IMR-90 (cell line): ENCODE results near the gene NPTX2. TPM values are rescaled to one million over a fixed set of nuclear protein-coding genes. Genes with fewer than 3 reads are reported as not detected.

Source experiments
- ATAC-seq: fragments of 200-7000 bp; cut with Tn5 transposase; 2 replicates; pipeline ENCODE4 v1.9.1; 2020; ENCODE audit warnings: low read depth, mild to moderate bottlenecking, moderate library complexity
- BruUV-seq: library from RNA; stranded (reverse); fragments of 400-500 nt; replicated peaks from 2 replicates; lab custom pipeline; 2021; lab: Mats Ljungman, UMichigan
- CTCF ChIA-PET: fragments of 300-600 bp; formaldehyde crosslinking; extraction: SDS; loops from one replicate; lab custom pipeline; 2021; ENCODE audit warnings: antibody characterized with exemption; lab: Yijun Ruan, JAX
- POLR2A ChIA-PET: fragments of 300-600 bp; sonication (Branson Sonifier 250); formaldehyde crosslinking; loops from one replicate; lab custom pipeline; 2022; ENCODE audit warnings: antibody characterized with exemption; ENCODE audit not compliant: unreplicated experiment; lab: Charles Lee
- DNase-seq: peaks from one replicate; pipeline ENCODE4 v3.0.0; 2013
- H2AFZ ChIP-seq: replicated peaks from 2 replicates; pipeline ENCODE3; 2013; ENCODE audit warnings: low read length, mild to moderate bottlenecking; ENCODE audit not compliant: poor library complexity
- H2AK5ac ChIP-seq: 2 replicates; pipeline ENCODE4 v1.6.1; 2013; ENCODE audit warnings: low read depth, low read length, inconsistent platforms
- H2AK9ac ChIP-seq: replicated peaks from 2 replicates; pipeline ENCODE3; 2013; ENCODE audit warnings: mild to moderate bottlenecking, low read depth, low read length, moderate library complexity; ENCODE audit not compliant: poor library complexity
- H2BK120ac ChIP-seq: 2 replicates; pipeline ENCODE4 v1.6.1; 2013; ENCODE audit warnings: low read depth, low read length, inconsistent platforms
- H2BK15ac ChIP-seq: 3 replicates; pipeline ENCODE4 v1.6.1; 2013; ENCODE audit warnings: low read depth, low read length, inconsistent platforms
- H2BK20ac ChIP-seq: 2 replicates; pipeline ENCODE4 v1.6.1; 2013; ENCODE audit warnings: low read depth, mild to moderate bottlenecking, inconsistent platforms, low read length, moderate library complexity
- H2BK5ac ChIP-seq: 2 replicates; pipeline ENCODE4 v1.6.1; 2013; ENCODE audit warnings: mild to moderate bottlenecking, low read depth, low read length, inconsistent platforms; ENCODE audit not compliant: poor library complexity, severe bottlenecking
- H3K14ac ChIP-seq: replicated peaks from 2 replicates; pipeline ENCODE4 v1.6.1; 2013; ENCODE audit warnings: low read depth, low read length, inconsistent platforms
- H3K18ac ChIP-seq: 2 replicates; pipeline ENCODE4 v1.6.1; 2013; ENCODE audit warnings: low read depth, low read length, control low read depth
- H3K23ac ChIP-seq: 2 replicates; pipeline ENCODE4 v1.6.1; 2013; ENCODE audit warnings: low read depth, low read length, inconsistent platforms
- H3K27ac ChIP-seq: 2 replicates; pipeline ENCODE4 v1.5.1; 2013; ENCODE audit warnings: mild to moderate bottlenecking, control low read depth, low read length; ENCODE audit not compliant: insufficient read depth
- H3K27me3 ChIP-seq: 2 replicates; pipeline ENCODE4 v1.6.1; 2013; ENCODE audit warnings: low read length; ENCODE audit not compliant: control insufficient read depth, insufficient read depth
- H3K36me3 ChIP-seq: 2 replicates; pipeline ENCODE4 v1.6.1; 2013; ENCODE audit warnings: low read length, mixed read lengths; ENCODE audit not compliant: control insufficient read depth, insufficient read depth
- H3K4ac ChIP-seq: 2 replicates; pipeline ENCODE4 v1.6.1; 2013; ENCODE audit warnings: low read depth, low read length, inconsistent platforms
- H3K4me1 ChIP-seq: 2 replicates; pipeline ENCODE4 v1.6.1; 2013; ENCODE audit warnings: low read length, mixed read lengths; ENCODE audit not compliant: control insufficient read depth, insufficient read depth
- H3K4me2 ChIP-seq: 2 replicates; pipeline ENCODE4 v1.6.1; 2013; ENCODE audit warnings: low read depth, mild to moderate bottlenecking, control low read depth, low read length, moderate library complexity
- H3K4me3 ChIP-seq: 2 replicates; pipeline ENCODE4 v1.5.1; 2013; ENCODE audit warnings: low read depth, mild to moderate bottlenecking, control low read depth, low read length, moderate library complexity; ENCODE audit not compliant: insufficient read depth
- H3K56ac ChIP-seq: 2 replicates; pipeline ENCODE4 v1.6.1; 2013; ENCODE audit warnings: low read length, inconsistent platforms; ENCODE audit not compliant: insufficient read depth; ENCODE audit errors: extremely low read depth
- H3K79me1 ChIP-seq, 2 experiments: 2 replicates each; pipeline ENCODE4 v1.6.1; 2013; ENCODE audit warnings: low read length in 2 of 2, inconsistent platforms in 1 of 2, low read depth in 1 of 2
- H3K9ac ChIP-seq: 2 replicates; pipeline ENCODE4 v1.6.1; 2013; ENCODE audit warnings: low read depth, low read length, control low read depth
- H3K9me1 ChIP-seq: 2 replicates; pipeline ENCODE4 v1.6.1; 2013; ENCODE audit warnings: low read length, inconsistent platforms; ENCODE audit not compliant: insufficient read depth
- H3K9me3 ChIP-seq: 2 replicates; pipeline ENCODE4 v1.6.1; 2013; ENCODE audit warnings: low read length; ENCODE audit not compliant: control insufficient read depth, insufficient read depth
- H4K20me1 ChIP-seq: 2 replicates; pipeline ENCODE4 v1.6.1; 2013; ENCODE audit warnings: low read length, inconsistent platforms; ENCODE audit not compliant: insufficient read depth
- H4K5ac ChIP-seq: 2 replicates; pipeline ENCODE4 v1.6.1; 2013; ENCODE audit warnings: mild to moderate bottlenecking, low read depth, low read length, control low read depth
- H4K8ac ChIP-seq, 2 experiments: 2 replicates each; pipeline ENCODE4 v1.6.1; 2013; ENCODE audit warnings: low read depth in 2 of 2, low read length in 2 of 2, control low read depth in 1 of 2, inconsistent platforms in 1 of 2
- H4K91ac ChIP-seq: 2 replicates; pipeline ENCODE4 v1.6.1; 2013; ENCODE audit warnings: low read depth, low read length, inconsistent platforms; ENCODE audit not compliant: insufficient read depth
- BHLHE40 ChIP-seq: fragments of 150-350 bp; IDR thresholded peaks from 2 replicates; pipeline ENCODE4 v1.6.1; 2016; ENCODE audit warnings: mild to moderate bottlenecking, low read depth, low read length
- CHD1 ChIP-seq: IDR thresholded peaks from 2 replicates; pipeline ENCODE4 v1.6.1; 2012; ENCODE audit warnings: low read depth, low read length, improper control_type of control experiment
- FOS ChIP-seq: fragments of 150-350 bp; IDR thresholded peaks from 2 replicates; pipeline ENCODE4 v1.6.1; 2016; ENCODE audit warnings: low read depth, low read length
- MAFK ChIP-seq: IDR thresholded peaks from 2 replicates; pipeline ENCODE4 v1.6.1; 2012; ENCODE audit warnings: low read depth, low read length, improper control_type of control experiment
- MAZ ChIP-seq: IDR thresholded peaks from 2 replicates; pipeline ENCODE4 v1.6.1; 2012; ENCODE audit warnings: low read depth, mild to moderate bottlenecking, low read length, improper control_type of control experiment, moderate library complexity, borderline replicate concordance
- MXI1 ChIP-seq: IDR thresholded peaks from 2 replicates; pipeline ENCODE4 v1.6.1; 2012; ENCODE audit warnings: low read depth, mild to moderate bottlenecking, low read length, moderate library complexity, borderline replicate concordance
- NFE2L2 ChIP-seq: fragments of 150-350 bp; IDR thresholded peaks from 2 replicates; pipeline ENCODE4 v1.6.1; 2016; ENCODE audit warnings: low read depth, mild to moderate bottlenecking, low read length
- POLR2A ChIP-seq: IDR thresholded peaks from 2 replicates; pipeline ENCODE4 v1.6.1; 2012; ENCODE audit warnings: mild to moderate bottlenecking, low read depth, low read length
- RAD21 ChIP-seq: IDR thresholded peaks from 2 replicates; pipeline ENCODE4 v1.6.1; 2012; ENCODE audit warnings: low read length, improper control_type of control experiment
- RCOR1 ChIP-seq: IDR thresholded peaks from 2 replicates; pipeline ENCODE4 v1.6.1; 2012; ENCODE audit warnings: mild to moderate bottlenecking, low read length, improper control_type of control experiment; ENCODE audit not compliant: insufficient replicate concordance
- RFX5 ChIP-seq: IDR thresholded peaks from 2 replicates; pipeline ENCODE4 v1.8.0; 2012; ENCODE audit warnings: low read depth, mild to moderate bottlenecking, low read length, moderate library complexity
- SMC3 ChIP-seq: fragments of 150-350 bp; IDR thresholded peaks from 2 replicates; pipeline ENCODE4 v1.6.1; 2016; ENCODE audit warnings: low read depth, mild to moderate bottlenecking, antibody characterized with exemption, low read length, moderate library complexity
- WGBS, 2 experiments: methylation state at CpG; one replicate each; pipeline versions ENCODE4 v1.1.5 to v1.1.7; 2013; ENCODE audit warnings: missing lambda C conversion rate in 2 of 2; ENCODE audit not compliant: insufficient read length in 1 of 2; ENCODE audit errors: extremely low coverage in 2 of 2; 5-methylcytosine and 5-hydroxymethylcytosine counted together
- dilution Hi-C: fragments of 300-500 bp; cut with HindIII; formaldehyde crosslinking; loops from one replicate; pipeline ENCODE4 v1.14.3; 2018; ENCODE audit warnings: low sequenced_read_pairs; ENCODE audit not compliant: unreplicated experiment
- in situ Hi-C: fragments of 300-500 bp; cut with MboI; formaldehyde crosslinking; loops from 3 replicates; pipeline ENCODE4 v1.14.3; 2019; ENCODE audit warnings: low sequenced_read_pairs, inconsistent platforms, mixed read lengths
- intact Hi-C: fragments of 100-400 bp; cut with micrococcal nuclease; formaldehyde crosslinking; loops from 2 replicates; pipeline ENCODE4 v1.10.0; 2022
- polyA plus RNA-seq, 3 experiments: library from polyadenylated mRNA; depleted of rRNA; stranded (reverse); fragments of >200 nt; gene quantifications; 2 replicates each; pipeline ENCODE4 v1.2.3, GENCODE V29; 2012; ENCODE audit warnings: low replicate concordance in 1 of 3
- total RNA-seq: library from RNA; depleted of rRNA; stranded (reverse); fragments of >200 nt; gene quantifications from 2 replicates; pipeline ENCODE4 v1.2.3, GENCODE V29; 2012
- TF ChIP-seq, protein P1 (sequence below): fragments of 150-350 bp; IDR thresholded peaks from 2 replicates; pipeline ENCODE4 v1.6.1; 2016; ENCODE audit warnings: low read depth, mild to moderate bottlenecking, low read length, moderate library complexity, borderline replicate concordance
- TF ChIP-seq, protein P2 (sequence below): fragments of 150-350 bp; IDR thresholded peaks from 2 replicates; pipeline ENCODE4 v1.6.1; 2017; ENCODE audit warnings: mild to moderate bottlenecking, antibody characterized with exemption, low read length, low read depth
- TF ChIP-seq, protein P3 (sequence below): conservative IDR thresholded peaks from 2 replicates; pipeline ENCODE4 v1.5.1; 2012; ENCODE audit warnings: mild to moderate bottlenecking, low read depth, low read length, improper control_type of control experiment

NPTX2 gene
- total and polyA plus RNA-seq, 2 of the 4 experiments (the other 2 are of a cell fraction): under 0.01 to 0.03 TPM

DNA sequence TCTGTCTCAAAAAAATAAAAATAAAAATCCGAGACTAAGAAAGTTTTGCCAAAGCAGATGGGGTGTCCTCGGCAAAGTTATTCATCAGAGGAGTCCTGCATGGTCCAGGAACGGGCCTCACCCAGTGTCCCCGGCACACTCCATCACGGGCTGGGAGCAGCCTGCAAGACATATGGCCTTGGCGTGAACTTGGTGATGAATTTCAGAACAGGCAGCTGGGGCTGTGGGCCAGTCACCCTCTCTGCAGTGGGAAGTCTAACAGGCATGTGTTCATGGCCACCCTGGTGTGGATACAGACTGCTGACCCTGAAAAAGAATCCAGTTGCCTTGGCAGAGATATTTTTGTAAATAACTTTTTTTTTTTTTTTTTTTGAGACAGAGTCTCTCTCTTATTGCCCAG is 34.7 kb downstream of the NPTX2 start:
- H3K14ac ChIP-seq: no peak overlapping the region
- H2BK5ac ChIP-seq: no peak overlapping the region
- H3K9me1 ChIP-seq: no peaks in the 10 kb centered on the region
- POLR2A ChIA-PET: no interaction called here
- 36% methylated on average over 6 of the region's 6 CpGs; no CpG with 5 or more reads in 1 of the 2 experiments for WGBS, 2 experiments
- TF ChIP-seq RFX5: no peak
- TF ChIP-seq MXI1: no peak
- no peak for TF ChIP-seq MAFK
- TF ChIP-seq SMC3: no peak
- TF ChIP-seq CHD1: no peak
- no peak for TF ChIP-seq POLR2A
- no peak for TF ChIP-seq BHLHE40
- TF ChIP-seq, protein P1, sequence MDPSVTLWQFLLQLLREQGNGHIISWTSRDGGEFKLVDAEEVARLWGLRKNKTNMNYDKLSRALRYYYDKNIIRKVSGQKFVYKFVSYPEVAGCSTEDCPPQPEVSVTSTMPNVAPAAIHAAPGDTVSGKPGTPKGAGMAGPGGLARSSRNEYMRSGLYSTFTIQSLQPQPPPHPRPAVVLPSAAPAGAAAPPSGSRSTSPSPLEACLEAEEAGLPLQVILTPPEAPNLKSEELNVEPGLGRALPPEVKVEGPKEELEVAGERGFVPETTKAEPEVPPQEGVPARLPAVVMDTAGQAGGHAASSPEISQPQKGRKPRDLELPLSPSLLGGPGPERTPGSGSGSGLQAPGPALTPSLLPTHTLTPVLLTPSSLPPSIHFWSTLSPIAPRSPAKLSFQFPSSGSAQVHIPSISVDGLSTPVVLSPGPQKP: no peak
- TF ChIP-seq, protein P2, sequence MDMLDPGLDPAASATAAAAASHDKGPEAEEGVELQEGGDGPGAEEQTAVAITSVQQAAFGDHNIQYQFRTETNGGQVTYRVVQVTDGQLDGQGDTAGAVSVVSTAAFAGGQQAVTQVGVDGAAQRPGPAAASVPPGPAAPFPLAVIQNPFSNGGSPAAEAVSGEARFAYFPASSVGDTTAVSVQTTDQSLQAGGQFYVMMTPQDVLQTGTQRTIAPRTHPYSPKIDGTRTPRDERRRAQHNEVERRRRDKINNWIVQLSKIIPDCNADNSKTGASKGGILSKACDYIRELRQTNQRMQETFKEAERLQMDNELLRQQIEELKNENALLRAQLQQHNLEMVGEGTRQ: no peak
- no peak for TF ChIP-seq NFE2L2
- TF ChIP-seq RAD21: no peak
- no peak for TF ChIP-seq FOS
- no peak for TF ChIP-seq RCOR1
- TF ChIP-seq MAZ: no peak
- TF ChIP-seq, protein P3, sequence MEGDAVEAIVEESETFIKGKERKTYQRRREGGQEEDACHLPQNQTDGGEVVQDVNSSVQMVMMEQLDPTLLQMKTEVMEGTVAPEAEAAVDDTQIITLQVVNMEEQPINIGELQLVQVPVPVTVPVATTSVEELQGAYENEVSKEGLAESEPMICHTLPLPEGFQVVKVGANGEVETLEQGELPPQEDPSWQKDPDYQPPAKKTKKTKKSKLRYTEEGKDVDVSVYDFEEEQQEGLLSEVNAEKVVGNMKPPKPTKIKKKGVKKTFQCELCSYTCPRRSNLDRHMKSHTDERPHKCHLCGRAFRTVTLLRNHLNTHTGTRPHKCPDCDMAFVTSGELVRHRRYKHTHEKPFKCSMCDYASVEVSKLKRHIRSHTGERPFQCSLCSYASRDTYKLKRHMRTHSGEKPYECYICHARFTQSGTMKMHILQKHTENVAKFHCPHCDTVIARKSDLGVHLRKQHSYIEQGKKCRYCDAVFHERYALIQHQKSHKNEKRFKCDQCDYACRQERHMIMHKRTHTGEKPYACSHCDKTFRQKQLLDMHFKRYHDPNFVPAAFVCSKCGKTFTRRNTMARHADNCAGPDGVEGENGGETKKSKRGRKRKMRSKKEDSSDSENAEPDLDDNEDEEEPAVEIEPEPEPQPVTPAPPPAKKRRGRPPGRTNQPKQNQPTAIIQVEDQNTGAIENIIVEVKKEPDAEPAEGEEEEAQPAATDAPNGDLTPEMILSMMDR: no peak
- in situ Hi-C loops: no loop called here
- no peak overlapping the region for H4K8ac ChIP-seq
- CTCF ChIA-PET: no interaction called here
- H4K5ac ChIP-seq: no peak overlapping the region
- ATAC-seq: no peak
- H3K27ac ChIP-seq: no peak overlapping the region
- H3K27me3 ChIP-seq: no peaks in the 10 kb centered on the region
- H3K4ac ChIP-seq: no peak overlapping the region
- no peak overlapping the region for H3K4me2 ChIP-seq
- no peak overlapping the region for H2AK5ac ChIP-seq
- BruUV-seq: no TSS peak
- H3K4me1 ChIP-seq: no peaks in the 10 kb centered on the region
- H3K4me3 ChIP-seq: no peak overlapping the region
- H2AK9ac ChIP-seq: no peak overlapping the region
- H3K9ac ChIP-seq: no peak overlapping the region
- H3K23ac ChIP-seq: no peak overlapping the region
- dilution Hi-C loops: no loop called here
- H2AFZ ChIP-seq: no peak overlapping the region
- H4K20me1 ChIP-seq: no peaks in the 10 kb centered on the region
- no peaks in the 10 kb centered on the region for H3K79me1 ChIP-seq
- no peak overlapping the region for H2BK15ac ChIP-seq
- H3K18ac ChIP-seq: no peak overlapping the region
- no peak overlapping the region for H2BK120ac ChIP-seq
- intact Hi-C loops: no loop called here
- DNase-seq: no peak
- no peak overlapping the region for H2BK20ac ChIP-seq
- H4K91ac ChIP-seq: no peak overlapping the region
- H3K9me3 ChIP-seq: peaks cover 16% of the 10 kb centered on the region
- H3K36me3 ChIP-seq: no peaks in the 10 kb centered on the region
- H3K56ac ChIP-seq: no peak overlapping the region
